ENCODE results near the gene GPBAR1.
A peak's percentile ranks its signal among the peaks of the same experiment; 100 is the strongest.

The GPBAR1 gene

GRCh38 chr2:218313356-218313755, 52.5 kb downstream of the GPBAR1 start:
- Histone ChIP-seq H3K27me3 (ENCODE audit: insufficient read depth, low read depth) (no peaks in the 10 kb centered on the region), H3K79me2 (ENCODE audit: insufficient read depth, low read depth) (no peaks in the 10 kb centered on the region), H4K20me1 (ENCODE audit: insufficient read depth) (no peaks in the 10 kb centered on the region), H3K4me3 (IDR thresholded peaks at IDR 0.05; ENCODE audit: insufficient read depth, low read depth, low read length) (no peak overlapping the region), H3K27ac (peak overlapping the region; percentile 67; the same call in 1 of the 2 replicates), H3K9ac (peak overlapping the region; percentile 9; the same call in 1 of the 2 replicates), H3K36me3 (ENCODE audit: insufficient read depth) (no peaks in the 10 kb centered on the region), H2AFZ (ENCODE audit: low read depth) (peak overlapping the region; percentile 36), H3K4me1 (ENCODE audit: low read depth, poor library complexity, severe bottlenecking) (peaks cover 22% of the 10 kb centered on the region), H3K4me2 (peak overlapping the region; percentile 86)
- TF ChIP-seq, protein P1, sequence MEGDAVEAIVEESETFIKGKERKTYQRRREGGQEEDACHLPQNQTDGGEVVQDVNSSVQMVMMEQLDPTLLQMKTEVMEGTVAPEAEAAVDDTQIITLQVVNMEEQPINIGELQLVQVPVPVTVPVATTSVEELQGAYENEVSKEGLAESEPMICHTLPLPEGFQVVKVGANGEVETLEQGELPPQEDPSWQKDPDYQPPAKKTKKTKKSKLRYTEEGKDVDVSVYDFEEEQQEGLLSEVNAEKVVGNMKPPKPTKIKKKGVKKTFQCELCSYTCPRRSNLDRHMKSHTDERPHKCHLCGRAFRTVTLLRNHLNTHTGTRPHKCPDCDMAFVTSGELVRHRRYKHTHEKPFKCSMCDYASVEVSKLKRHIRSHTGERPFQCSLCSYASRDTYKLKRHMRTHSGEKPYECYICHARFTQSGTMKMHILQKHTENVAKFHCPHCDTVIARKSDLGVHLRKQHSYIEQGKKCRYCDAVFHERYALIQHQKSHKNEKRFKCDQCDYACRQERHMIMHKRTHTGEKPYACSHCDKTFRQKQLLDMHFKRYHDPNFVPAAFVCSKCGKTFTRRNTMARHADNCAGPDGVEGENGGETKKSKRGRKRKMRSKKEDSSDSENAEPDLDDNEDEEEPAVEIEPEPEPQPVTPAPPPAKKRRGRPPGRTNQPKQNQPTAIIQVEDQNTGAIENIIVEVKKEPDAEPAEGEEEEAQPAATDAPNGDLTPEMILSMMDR (conservative IDR thresholded peaks at IDR 0.05; ENCODE audit: low read depth, low read length), result no peak

Data from KMS-11 (cell line).